ENCODE data around the gene TMEM145. TPM values are rescaled to one million over a fixed set of nuclear protein-coding genes. Genes with fewer than 3 reads are reported as not detected.

TMEM145 gene
- total and polyA plus RNA-seq, 2 donors (not counting 1 experiment from before 2014, with no cell fraction given) = 0.05 to 0.83 TPM

GRCh38 chr19:42351079-42351735 is 38.1 kb downstream of the TMEM145 start:
- H4K20me1 ChIP-seq (ENCODE audit: control insufficient read depth, extremely low read depth, insufficient read depth, low read length) = no peaks in the 10 kb centered on the region
- H3K27ac ChIP-seq (ENCODE audit: insufficient read depth, low read length) = no peak overlapping the region
- TF ChIP-seq, protein P1, sequence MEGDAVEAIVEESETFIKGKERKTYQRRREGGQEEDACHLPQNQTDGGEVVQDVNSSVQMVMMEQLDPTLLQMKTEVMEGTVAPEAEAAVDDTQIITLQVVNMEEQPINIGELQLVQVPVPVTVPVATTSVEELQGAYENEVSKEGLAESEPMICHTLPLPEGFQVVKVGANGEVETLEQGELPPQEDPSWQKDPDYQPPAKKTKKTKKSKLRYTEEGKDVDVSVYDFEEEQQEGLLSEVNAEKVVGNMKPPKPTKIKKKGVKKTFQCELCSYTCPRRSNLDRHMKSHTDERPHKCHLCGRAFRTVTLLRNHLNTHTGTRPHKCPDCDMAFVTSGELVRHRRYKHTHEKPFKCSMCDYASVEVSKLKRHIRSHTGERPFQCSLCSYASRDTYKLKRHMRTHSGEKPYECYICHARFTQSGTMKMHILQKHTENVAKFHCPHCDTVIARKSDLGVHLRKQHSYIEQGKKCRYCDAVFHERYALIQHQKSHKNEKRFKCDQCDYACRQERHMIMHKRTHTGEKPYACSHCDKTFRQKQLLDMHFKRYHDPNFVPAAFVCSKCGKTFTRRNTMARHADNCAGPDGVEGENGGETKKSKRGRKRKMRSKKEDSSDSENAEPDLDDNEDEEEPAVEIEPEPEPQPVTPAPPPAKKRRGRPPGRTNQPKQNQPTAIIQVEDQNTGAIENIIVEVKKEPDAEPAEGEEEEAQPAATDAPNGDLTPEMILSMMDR (conservative IDR thresholded peaks at IDR 0.05 in 1 of 2, IDR thresholded peaks at IDR 0.05 in 1 of 2; ENCODE audit: low read depth in 1 of 2, low read length in 2 of 2) = no peak
- no peak for TF ChIP-seq EZH2 (IDR thresholded peaks at IDR 0.05; ENCODE audit: low read length, missing control alignments)
- no peaks in the 10 kb centered on the region for H3K79me2 ChIP-seq (ENCODE audit: control insufficient read depth, insufficient read depth, low read length)
- DNase-seq (ENCODE audit: low read depth in 2 of 2) = no peak
- no peaks in the 10 kb centered on the region for H3K36me3 ChIP-seq (ENCODE audit: control insufficient read depth, insufficient read depth, low read length)
- H3K4me3 ChIP-seq (replicated peaks in 1 of 4; ENCODE audit: control extremely low read depth in 1 of 4, insufficient read depth in 1 of 4, low read depth in 3 of 4, low read length in 4 of 4) = no peak overlapping the region
- H3K4me1 ChIP-seq (ENCODE audit: control insufficient read depth, extremely low read depth, insufficient read depth, low read length) = no peaks in the 10 kb centered on the region
- no peaks in the 10 kb centered on the region for H3K9me3 ChIP-seq (ENCODE audit: control insufficient read depth, insufficient read depth, low read depth, low read length)
- no peak overlapping the region for H3K4me2 ChIP-seq (ENCODE audit: extremely low read depth, insufficient read depth, low read length)
- no peak overlapping the region for H2AFZ ChIP-seq (ENCODE audit: low read length)
- H3K9ac ChIP-seq (ENCODE audit: insufficient read depth, low read length) = no peak overlapping the region
- H3K27me3 ChIP-seq (ENCODE audit: control insufficient read depth, insufficient read depth, low read length) = no peaks in the 10 kb centered on the region

GRCh38 chr19:42352301-42353259 is 39.5 kb downstream of the TMEM145 start:
- TF ChIP-seq, protein P1 (conservative IDR thresholded peaks at IDR 0.05 in 1 of 2, IDR thresholded peaks at IDR 0.05 in 1 of 2; ENCODE audit: low read depth in 1 of 2, low read length in 2 of 2) = no peak
- no peak for TF ChIP-seq EZH2 (IDR thresholded peaks at IDR 0.05; ENCODE audit: low read length, missing control alignments)
- no peak overlapping the region for H3K27ac ChIP-seq (ENCODE audit: insufficient read depth, low read length)
- no peaks in the 10 kb centered on the region for H3K79me2 ChIP-seq (ENCODE audit: control insufficient read depth, insufficient read depth, low read length)
- H3K4me1 ChIP-seq (ENCODE audit: control insufficient read depth, extremely low read depth, insufficient read depth, low read length) = no peaks in the 10 kb centered on the region
- no peak overlapping the region for H3K4me2 ChIP-seq (ENCODE audit: extremely low read depth, insufficient read depth, low read length)
- H3K9ac ChIP-seq (ENCODE audit: insufficient read depth, low read length) = no peak overlapping the region
- no peaks in the 10 kb centered on the region for H3K9me3 ChIP-seq (ENCODE audit: control insufficient read depth, insufficient read depth, low read depth, low read length)
- peak in 1 of 2 donors; percentile 15 for DNase-seq (ENCODE audit: low read depth in 2 of 2)
- no peaks in the 10 kb centered on the region for H4K20me1 ChIP-seq (ENCODE audit: control insufficient read depth, extremely low read depth, insufficient read depth, low read length)
- H3K4me3 ChIP-seq (replicated peaks in 1 of 4; ENCODE audit: control extremely low read depth in 1 of 4, insufficient read depth in 1 of 4, low read depth in 3 of 4, low read length in 4 of 4) = no peak overlapping the region
- peaks cover 2% of the 10 kb centered on the region for H3K36me3 ChIP-seq (ENCODE audit: control insufficient read depth, insufficient read depth, low read length)
- H2AFZ ChIP-seq (ENCODE audit: low read length) = no peak overlapping the region
- H3K27me3 ChIP-seq (ENCODE audit: control insufficient read depth, insufficient read depth, low read length) = no peaks in the 10 kb centered on the region

DNA sequence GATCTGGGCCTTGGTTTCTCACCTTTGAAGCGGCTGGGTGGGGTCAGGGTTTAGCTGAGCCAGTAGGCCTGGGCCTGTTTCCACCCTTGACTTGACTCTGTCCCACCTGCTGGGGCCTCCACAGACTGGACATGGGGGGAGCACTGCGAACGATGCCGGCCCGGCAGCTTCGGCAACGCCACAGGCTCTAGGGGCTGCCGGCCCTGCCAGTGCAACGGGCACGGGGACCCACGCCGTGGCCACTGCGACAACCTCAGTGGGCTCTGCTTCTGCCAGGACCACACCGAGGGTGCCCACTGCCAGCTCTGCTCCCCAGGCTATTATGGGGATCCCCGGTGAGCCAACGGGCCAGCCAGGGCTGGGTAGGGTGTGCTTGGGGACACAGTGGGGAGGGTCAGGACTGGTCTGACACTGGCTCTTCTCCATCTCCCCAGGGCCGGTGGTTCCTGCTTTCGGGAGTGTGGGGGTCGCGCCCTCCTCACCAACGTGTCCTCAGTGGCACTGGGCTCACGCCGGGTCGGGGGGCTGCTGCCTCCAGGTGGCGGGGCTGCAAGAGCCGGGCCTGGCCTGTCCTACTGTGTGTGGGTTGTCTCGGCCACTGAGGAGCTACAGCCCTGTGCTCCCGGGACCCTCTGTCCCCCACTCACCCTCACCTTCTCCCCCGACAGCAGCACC is 40.4 kb downstream of the TMEM145 start:
- Histone ChIP-seq H3K27me3 (ENCODE audit: control insufficient read depth, insufficient read depth, low read length) (no peaks in the 10 kb centered on the region), H3K27ac (ENCODE audit: insufficient read depth, low read length) (no peak overlapping the region), H3K4me1 (ENCODE audit: control insufficient read depth, extremely low read depth, insufficient read depth, low read length) (no peaks in the 10 kb centered on the region), H3K79me2 (ENCODE audit: control insufficient read depth, insufficient read depth, low read length) (no peaks in the 10 kb centered on the region), H3K36me3 (ENCODE audit: control insufficient read depth, insufficient read depth, low read length) (peaks cover 2% of the 10 kb centered on the region), H3K4me3 (replicated peaks in 1 of 4; ENCODE audit: control extremely low read depth in 1 of 4, insufficient read depth in 1 of 4, low read depth in 3 of 4, low read length in 4 of 4) (no peak overlapping the region), H2AFZ (ENCODE audit: low read length) (no peak overlapping the region), H4K20me1 (ENCODE audit: control insufficient read depth, extremely low read depth, insufficient read depth, low read length) (no peaks in the 10 kb centered on the region), H3K9ac (ENCODE audit: insufficient read depth, low read length) (no peak overlapping the region), H3K4me2 (ENCODE audit: extremely low read depth, insufficient read depth, low read length) (no peak overlapping the region), H3K9me3 (ENCODE audit: control insufficient read depth, insufficient read depth, low read depth, low read length) (no peaks in the 10 kb centered on the region)
- TF ChIP-seq, protein P1 (conservative IDR thresholded peaks at IDR 0.05 in 1 of 2, IDR thresholded peaks at IDR 0.05 in 1 of 2; ENCODE audit: low read depth in 1 of 2, low read length in 2 of 2) = no peak
- TF ChIP-seq EZH2 (IDR thresholded peaks at IDR 0.05; ENCODE audit: low read length, missing control alignments) = no peak
- no peak for DNase-seq (ENCODE audit: low read depth in 2 of 2)

All from fibroblast of lung (primary cell).